Chondrocyte (in vitro differentiated cells): ENCODE data around the gene PPFIA2. TPM values are rescaled to one million over a fixed set of nuclear protein-coding genes. Genes with fewer than 3 reads are reported as not detected.

Experiments used
- DNase-seq: peaks from one replicate; pipeline ENCODE4 v3.0.0; 2021; ENCODE audit warnings: mixed read lengths, low spot score
- H3K27ac Mint-ChIP-seq: one replicate; pipeline ENCODE4 v1.8.0; 2021; ENCODE audit warnings: mild to moderate bottlenecking, moderate library complexity, mixed read lengths; ENCODE audit not compliant: unreplicated experiment
- H3K27me3 Mint-ChIP-seq: 2 replicates; pipeline ENCODE4 v1.8.0; 2021; ENCODE audit warnings: low read depth, mixed read lengths
- H3K36me3 Mint-ChIP-seq: 2 replicates; pipeline ENCODE4 v1.8.0; 2021; ENCODE audit warnings: low read depth, mixed read lengths
- H3K4me1 Mint-ChIP-seq: 2 replicates; pipeline ENCODE4 v1.8.0; 2021; ENCODE audit warnings: low read depth, mild to moderate bottlenecking, mixed read lengths
- H3K4me3 Mint-ChIP-seq: one replicate; pipeline ENCODE4 v1.8.0; 2021; ENCODE audit warnings: mild to moderate bottlenecking, moderate library complexity, mixed read lengths; ENCODE audit not compliant: unreplicated experiment
- H3K9me3 Mint-ChIP-seq: 2 replicates; pipeline ENCODE4 v1.8.0; 2021; ENCODE audit warnings: low read depth, mixed read lengths
- total RNA-seq: library from RNA; stranded (reverse); gene quantifications from 3 replicates; pipeline ENCODE4 v1.2.1, GENCODE V29; 2021
- TF ChIP-seq, protein P1 (sequence below): fragments of 200-600 bp; sonication (generic); IDR thresholded peaks from 2 replicates; pipeline ENCODE4 v1.5.0; 2021; ENCODE audit warnings: antibody characterized with exemption, mild to moderate bottlenecking, moderate library complexity

Gene PPFIA2
- total RNA-seq, 1 donor from 2014 or later, result not detected

DNA sequence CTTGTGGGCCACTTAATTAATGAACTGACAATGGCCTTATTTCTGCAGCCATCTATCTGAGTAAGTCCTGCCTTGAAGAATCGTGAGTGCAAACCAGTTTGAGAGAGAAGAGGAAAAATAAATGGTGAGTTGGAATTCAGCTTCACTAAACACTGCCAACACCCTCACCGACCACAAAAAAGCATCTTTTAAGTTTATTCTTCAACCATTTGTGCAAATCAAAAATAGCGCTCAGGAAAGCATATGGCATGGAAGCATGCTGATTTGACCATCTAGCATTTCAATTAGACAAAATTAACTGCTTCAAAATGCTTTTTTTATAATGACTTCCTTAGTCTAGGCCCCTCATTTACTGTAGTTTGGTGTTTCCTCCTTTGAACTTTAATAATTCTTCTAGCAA, 294.0 kb downstream of the PPFIA2 start:
- Mint-ChIP-seq H3K36me3 (no peaks in the 10 kb centered on the region), H3K27me3 (peaks cover 16% of the 10 kb centered on the region), H3K27ac (no peak overlapping the region), H3K4me1 (no peaks in the 10 kb centered on the region), H3K4me3 (no peak overlapping the region), H3K9me3 (no peaks in the 10 kb centered on the region)
- TF ChIP-seq, protein P1, sequence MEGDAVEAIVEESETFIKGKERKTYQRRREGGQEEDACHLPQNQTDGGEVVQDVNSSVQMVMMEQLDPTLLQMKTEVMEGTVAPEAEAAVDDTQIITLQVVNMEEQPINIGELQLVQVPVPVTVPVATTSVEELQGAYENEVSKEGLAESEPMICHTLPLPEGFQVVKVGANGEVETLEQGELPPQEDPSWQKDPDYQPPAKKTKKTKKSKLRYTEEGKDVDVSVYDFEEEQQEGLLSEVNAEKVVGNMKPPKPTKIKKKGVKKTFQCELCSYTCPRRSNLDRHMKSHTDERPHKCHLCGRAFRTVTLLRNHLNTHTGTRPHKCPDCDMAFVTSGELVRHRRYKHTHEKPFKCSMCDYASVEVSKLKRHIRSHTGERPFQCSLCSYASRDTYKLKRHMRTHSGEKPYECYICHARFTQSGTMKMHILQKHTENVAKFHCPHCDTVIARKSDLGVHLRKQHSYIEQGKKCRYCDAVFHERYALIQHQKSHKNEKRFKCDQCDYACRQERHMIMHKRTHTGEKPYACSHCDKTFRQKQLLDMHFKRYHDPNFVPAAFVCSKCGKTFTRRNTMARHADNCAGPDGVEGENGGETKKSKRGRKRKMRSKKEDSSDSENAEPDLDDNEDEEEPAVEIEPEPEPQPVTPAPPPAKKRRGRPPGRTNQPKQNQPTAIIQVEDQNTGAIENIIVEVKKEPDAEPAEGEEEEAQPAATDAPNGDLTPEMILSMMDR, result no peak
- no peak for DNase-seq

DNA sequence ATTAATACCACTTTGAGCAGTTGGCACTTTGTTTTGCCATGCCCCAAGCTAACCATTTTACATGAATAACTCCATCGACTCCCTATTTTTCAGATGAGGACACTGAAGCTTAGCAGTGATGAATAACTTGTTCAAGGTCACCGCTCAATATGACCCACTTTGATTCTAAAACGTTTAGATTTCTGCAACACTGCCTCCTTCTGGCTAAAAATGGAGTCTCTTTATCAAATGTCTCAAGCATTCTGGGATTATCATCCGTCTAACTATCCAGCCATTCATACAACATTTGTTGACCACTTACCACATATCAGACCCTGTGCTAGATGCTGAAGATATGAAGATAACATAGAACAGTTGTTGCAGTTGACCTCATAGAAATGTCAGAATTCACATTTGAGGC, 298.0 kb downstream of the PPFIA2 start:
- no peak for DNase-seq
- Mint-ChIP-seq H3K36me3 (no peaks in the 10 kb centered on the region), H3K9me3 (no peaks in the 10 kb centered on the region), H3K4me1 (no peaks in the 10 kb centered on the region), H3K4me3 (no peak overlapping the region), H3K27ac (no peak overlapping the region), H3K27me3 (peaks cover 16% of the 10 kb centered on the region)
- TF ChIP-seq, protein P1, result peak; percentile 34

DNA sequence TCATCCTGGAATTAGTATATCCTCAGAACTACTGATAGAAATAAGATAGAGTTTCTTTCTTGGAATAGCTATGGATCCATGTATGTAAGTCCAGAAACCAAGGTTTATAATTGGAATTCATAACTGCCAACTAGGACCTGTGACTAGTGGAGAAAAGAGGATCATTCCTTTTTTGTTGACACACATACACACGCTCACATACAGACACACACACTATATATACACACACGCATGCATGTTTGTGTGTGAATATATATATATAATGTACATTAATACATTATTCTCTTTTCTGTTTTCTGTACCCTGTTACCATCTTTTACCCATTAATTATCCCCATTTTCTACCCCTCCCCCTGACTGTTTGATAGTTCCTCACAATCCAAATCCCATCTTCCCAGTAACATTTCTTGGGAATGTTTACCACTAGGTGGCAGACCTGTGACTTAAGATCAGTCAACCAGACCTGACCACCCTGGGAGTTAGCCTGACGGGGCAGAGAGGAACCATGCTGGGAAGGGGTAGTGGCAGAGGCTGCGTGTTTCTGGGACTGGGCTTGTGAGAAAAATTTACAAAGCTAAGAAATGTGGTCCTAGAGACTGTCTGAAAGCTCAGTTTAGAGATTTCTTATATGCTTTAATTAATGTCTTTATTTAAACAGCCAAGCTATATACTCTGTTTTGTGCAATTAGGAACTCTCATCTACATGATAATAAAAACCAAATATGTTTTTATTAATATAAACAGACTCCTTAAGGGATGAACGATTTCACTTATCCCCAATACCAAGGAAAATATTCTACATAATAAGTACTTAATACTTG, 308.0 kb downstream of the PPFIA2 start:
- Mint-ChIP-seq H3K4me3 (no peak overlapping the region), H3K27ac (no peak overlapping the region), H3K27me3 (peaks cover 25% of the 10 kb centered on the region), H3K9me3 (no peaks in the 10 kb centered on the region), H3K36me3 (no peaks in the 10 kb centered on the region), H3K4me1 (no peaks in the 10 kb centered on the region)
- no peak for DNase-seq
- TF ChIP-seq, protein P1, result peak; percentile 85

DNA sequence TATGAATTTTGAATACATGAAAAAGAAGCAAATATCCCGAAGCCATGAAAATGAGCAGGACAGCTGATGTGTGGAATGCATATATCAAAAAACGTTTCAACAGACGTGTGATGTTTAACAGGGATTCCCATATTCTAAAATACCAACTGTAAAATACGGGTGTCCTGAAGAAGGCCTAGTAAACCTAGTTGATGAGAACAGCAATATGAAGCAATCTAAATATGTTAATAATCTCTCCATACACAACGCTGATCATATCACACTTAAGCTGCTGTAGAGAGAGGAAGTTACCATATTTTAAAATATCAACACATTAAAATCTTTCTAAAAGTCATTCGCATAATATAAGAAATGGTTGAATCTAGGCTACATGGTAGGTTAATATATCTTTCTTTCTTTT, 317.5 kb downstream of the PPFIA2 start:
- DNase-seq, result no peak
- no peaks in the 10 kb centered on the region for H3K4me1 Mint-ChIP-seq
- no peak overlapping the region for H3K27ac Mint-ChIP-seq
- H3K9me3 Mint-ChIP-seq, result no peaks in the 10 kb centered on the region
- TF ChIP-seq, protein P1, result no peak
- no peak overlapping the region for H3K4me3 Mint-ChIP-seq
- H3K36me3 Mint-ChIP-seq, result no peaks in the 10 kb centered on the region
- H3K27me3 Mint-ChIP-seq, result peaks cover 3% of the 10 kb centered on the region

DNA sequence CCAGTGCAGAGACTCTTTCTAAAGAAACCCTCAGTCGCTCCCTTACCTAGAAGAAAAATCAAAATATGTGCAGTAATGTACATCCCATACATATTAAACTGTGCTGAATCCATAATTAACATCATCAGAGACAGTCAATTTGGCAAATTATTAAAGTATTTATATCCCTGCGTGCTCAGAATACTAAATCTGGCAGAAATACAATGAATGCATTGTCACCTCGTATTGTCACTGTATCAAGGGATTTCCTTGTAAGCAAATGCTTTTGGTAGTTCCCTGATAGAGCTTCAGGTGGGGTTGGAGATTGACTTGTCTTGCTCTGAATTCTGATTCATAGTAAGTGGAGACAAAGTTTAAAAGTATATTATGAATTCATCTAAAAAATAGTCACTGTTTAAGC, 319.1 kb downstream of the PPFIA2 start:
- no peaks in the 10 kb centered on the region for H3K36me3 Mint-ChIP-seq
- no peak overlapping the region for H3K27ac Mint-ChIP-seq

More for the DNA sequence above, 319.1 kb downstream of the PPFIA2 start:
- no peak for DNase-seq
- Mint-ChIP-seq H3K4me1 (no peaks in the 10 kb centered on the region), H3K4me3 (no peak overlapping the region), H3K9me3 (no peaks in the 10 kb centered on the region), H3K27me3 (peaks cover 5% of the 10 kb centered on the region)
- TF ChIP-seq, protein P1, result no peak
